Hematopoietic multipotent progenitor cell treated with erythropoietin and hydrocortisone succinate and interleukin-3 and kit ligand, for 15 days (in vitro differentiated cells): ENCODE results near the gene PDGFD.

ENCODE experiments used
- DNase-seq: peaks from one replicate; pipeline ENCODE4 v3.0.0-alpha.2; 2015; ENCODE audit warnings: low spot score

PDGFD gene

DNA sequence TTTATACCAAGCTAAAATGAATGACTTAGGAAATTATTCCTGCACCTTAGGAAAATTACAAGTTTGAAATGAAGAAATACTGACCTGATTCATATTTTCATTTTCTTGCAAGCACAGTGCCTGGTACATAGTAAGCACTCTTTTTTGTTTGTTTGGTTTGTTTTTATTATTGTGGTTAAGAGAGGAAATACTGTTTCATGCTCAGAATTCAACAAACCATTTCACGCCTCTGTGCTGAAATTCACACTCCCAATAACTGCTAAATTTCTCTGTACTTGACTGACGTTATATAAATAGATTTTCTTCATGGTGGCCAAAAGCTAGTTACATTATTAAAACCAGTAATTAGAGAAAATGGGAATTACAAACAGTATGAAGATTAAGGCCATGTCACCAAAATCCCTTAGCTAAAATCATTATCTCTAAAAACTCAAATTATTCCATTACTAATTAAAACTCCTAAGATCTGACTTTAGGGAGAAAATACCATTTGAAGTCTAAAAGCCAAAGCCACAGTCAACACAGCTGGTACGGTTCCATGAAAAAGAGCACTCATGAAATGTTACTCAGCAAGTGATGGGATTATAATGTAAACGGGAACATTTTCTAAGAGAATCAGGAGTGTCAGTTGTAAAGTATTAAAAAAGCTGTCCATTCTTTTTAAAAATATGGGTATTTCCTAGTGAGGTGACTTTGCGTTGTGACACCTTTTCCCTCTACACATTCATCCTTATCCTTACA is 205.3 kb downstream of the PDGFD start:
- DNase-seq = no peak

- DNase-seq = no peak
Measured at GRCh38 chr11:103953797-103954486, 210.0 kb downstream of the PDGFD start.

DNA sequence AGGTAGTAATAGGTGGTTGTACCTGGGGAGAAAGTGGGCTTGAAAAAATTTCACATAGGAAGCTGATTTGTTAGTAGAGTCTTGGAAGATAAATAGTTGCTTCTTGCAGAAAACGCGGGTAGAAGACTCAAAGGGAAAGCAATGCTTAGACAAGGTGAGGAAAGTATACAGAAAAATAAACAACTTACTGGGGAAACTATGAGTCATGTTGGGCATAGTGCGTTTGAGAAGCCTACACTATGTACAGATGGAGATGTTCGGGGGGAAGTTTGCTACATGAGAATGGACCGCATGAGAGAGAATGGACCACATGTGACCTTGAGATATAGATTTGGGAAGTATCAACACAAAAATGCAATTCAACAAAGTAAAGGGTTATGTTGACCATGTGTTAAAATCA is 214.2 kb downstream of the PDGFD start:
- DNase-seq = no peak

- no peak for DNase-seq
Measured at GRCh38 chr11:103948187-103948763, 215.7 kb downstream of the PDGFD start.

DNA sequence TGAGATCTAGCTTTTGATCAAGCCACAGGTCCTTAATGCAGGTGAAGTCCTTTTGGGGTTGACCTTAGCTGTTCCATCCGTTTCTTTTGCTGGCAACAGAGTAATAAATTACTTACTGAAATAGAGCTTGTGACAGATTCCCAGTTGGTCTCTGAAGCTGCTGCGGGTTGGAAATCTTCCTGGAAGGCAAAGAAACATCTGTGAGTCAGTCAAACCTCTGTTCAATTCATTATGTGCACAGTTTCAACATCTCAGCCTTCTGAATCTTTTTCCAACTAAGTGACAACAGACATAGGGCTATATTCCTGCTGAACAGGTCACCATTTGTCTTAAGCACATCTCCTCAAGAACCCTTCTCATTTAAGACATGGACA is 216.4 kb downstream of the PDGFD start:
- DNase-seq = no peak

GRCh38 chr11:103946793-103947545 is 217.0 kb downstream of the PDGFD start:
- no peak for DNase-seq

- no peak for DNase-seq
Measured at GRCh38 chr11:103944251-103944940, 219.6 kb downstream of the PDGFD start.

DNA sequence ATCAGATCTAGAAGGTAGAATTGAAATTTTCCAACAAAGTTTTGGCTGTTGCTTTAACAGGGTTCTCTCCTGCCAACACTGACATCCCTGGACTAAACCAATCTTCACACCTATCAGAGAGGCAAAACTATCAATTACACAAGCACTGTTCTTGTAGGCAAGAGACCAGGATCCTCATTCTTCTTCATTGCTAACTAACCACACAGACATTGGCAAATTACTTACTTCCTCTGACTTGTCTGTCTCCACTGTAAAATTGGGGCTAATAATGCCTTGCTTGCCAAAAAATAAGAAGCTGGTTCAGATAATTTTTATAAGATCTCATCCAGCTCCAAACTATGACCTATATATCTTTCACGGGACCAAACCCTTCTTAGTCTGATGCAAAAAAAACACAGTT is 221.3 kb downstream of the PDGFD start:
- DNase-seq = no peak

DNA sequence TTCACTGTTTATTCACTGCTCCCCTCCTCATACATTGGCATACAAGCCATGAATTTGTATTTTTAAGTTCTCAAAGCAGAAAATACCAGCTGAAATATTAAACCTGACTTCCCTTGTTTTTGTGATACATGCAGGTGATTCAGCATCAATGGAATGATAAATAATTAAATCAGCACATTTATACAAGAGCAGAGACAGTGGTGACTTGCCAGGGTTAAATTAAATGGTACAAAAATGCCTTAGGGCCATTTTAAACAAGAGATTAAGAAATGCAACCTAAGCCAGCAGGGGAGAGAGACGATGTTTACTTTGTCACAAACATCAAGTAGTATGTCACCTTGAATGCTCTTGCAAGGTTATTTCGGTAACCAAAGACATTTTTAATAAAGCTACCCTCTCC is 223.4 kb downstream of the PDGFD start:
- DNase-seq = no peak

GRCh38 chr11:103939694-103940093 is 224.3 kb downstream of the PDGFD start:
- no peak for DNase-seq

DNA sequence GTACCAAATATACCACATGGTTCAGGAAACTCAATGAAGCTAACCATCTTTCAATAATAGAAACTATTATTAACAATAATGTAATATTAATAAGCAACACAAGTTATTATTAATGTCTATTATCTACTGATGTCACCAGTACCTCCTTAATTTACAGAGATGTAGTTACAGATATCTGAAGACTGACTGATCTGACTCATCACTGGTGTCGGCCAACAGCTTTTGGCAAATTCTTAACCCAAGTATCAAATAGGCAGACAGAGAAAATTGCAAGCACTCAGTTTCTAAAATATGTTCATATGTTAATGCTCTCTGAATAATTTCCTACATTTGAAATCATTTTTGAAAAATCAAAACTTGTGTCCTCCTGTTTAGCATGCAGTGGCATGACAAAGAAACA is 227.9 kb downstream of the PDGFD start:
- DNase-seq = no peak

DNA sequence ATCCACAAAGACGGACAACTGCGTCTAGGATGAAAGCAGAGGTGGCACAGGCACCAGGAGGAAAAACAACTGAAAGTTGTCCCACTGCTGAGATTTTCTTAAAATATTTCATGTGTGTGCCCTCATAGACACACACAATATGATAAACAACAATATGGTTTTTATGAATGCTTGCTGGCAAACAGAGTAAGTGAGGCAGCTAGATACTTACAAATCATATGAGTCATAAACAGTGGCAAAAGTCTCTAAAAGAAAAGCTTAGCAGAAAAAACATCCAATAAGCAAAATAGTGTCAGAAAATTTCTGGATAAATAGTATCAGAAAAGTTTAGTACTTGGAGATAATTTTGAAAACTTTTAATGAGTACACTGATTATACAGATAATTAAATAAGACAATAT is 228.7 kb downstream of the PDGFD start:
- DNase-seq = no peak

DNA sequence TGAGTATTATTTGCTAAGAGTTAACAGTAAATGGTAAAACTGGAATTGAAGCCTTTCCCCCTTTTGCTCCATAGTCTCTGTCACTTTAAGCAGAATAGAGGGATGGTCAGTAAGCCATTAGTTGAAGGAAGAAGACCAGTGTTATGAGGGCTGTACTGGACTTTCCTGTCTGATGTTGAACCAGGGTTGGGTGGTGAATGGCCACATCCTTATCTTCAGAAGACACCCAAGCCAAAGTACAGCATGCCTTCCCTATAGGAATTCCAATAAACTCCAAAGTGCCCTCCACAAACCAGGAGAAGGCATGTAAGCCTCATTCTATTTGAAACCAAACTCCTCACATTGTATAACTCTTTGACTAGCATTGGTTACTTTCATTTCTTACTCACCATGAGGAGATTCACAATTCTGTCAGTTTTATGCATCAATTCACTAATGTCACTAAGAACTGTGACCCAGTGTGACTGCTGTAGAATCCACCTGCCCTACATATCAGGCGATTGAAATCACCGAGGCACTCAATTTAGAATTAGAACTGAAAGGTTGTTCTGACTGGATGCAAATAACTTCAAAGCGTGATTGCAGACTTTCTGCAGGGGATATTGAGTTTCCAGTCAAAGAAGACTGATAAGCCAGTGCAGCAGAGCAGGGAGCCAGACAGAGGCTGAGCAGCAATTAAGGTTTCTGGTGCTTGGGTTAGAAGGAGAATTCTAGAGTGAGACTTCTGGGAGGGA is 234.6 kb downstream of the PDGFD start:
- no peak for DNase-seq

GRCh38 chr11:103928802-103929161 is 235.2 kb downstream of the PDGFD start:
- no peak for DNase-seq

DNA sequence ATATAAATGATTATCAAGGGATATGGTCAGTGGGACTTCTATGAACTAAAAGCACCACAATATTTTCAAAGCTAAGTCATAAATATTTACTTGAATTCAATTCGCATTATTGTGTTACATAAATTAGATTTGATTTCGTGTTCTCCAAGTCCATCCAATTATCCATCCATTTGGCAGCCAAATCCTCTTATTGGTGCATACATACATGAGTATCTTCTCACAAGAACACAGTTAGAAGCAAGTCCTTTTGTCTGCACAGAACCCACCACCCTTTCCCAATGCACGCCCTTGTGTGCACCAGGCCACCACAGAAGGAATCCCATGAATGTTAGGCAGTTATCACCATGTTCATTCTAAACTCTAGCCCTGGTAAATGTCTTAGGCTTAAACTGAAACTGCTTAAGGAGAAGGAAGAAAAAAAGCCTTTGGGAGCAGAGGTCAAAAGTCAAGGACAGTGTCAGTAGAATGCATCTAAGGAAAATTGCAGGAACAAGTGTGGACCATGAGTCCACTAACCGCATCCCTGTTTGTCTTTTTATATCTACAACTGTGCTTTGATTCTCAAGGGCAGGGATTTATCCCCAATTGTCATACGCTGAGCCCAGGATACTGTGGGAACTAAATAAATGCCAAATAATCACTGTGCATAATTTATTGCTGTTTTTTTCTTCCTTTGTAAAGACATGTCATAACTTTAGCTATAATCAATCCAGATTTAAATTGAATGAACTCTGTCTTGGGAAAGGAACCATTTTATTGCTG is 235.7 kb downstream of the PDGFD start:
- no peak for DNase-seq

DNA sequence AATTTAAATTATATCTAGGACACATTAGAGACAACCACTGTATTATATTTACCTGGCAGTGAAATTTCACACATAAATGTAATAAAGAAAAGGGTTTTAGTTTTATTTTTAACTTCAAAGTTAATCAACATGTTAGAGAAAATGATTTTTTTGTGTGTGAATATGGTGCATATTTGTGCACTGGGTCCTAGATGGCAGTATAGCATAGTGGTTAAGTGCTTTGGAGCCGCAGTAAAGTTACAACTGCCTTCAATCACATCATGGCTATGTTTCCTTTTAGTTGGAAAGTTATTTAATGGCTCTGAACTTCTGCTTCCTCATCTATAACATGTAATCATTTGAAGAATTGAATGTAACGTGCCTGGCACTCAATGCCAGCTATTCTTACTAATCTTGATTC is 236.4 kb downstream of the PDGFD start:
- no peak for DNase-seq

DNA sequence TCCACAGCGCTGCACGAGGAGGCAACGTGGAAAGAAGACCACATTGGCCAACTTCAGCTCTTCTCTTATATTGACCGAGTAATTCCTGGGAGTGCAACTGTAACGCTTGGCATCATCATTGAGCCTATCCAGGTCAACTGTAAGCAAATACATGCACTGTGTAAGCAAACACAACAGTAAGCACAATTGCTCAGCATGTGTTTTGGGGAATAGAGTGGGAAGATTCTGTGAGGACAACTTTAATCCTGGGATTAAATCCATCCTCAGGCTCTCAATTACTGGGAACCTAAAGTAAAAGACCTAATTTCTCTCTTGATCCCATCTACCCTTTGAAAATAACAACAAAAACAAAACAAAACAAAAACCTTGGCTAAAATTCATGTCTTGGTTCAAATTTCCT is 237.0 kb downstream of the PDGFD start:
- DNase-seq = no peak

- no peak for DNase-seq
Measured at GRCh38 chr11:103924166-103925013, 239.6 kb downstream of the PDGFD start.

GRCh38 chr11:103923451-103923931 is 240.5 kb downstream of the PDGFD start:
- no peak for DNase-seq

GRCh38 chr11:103920933-103921332 is 243.0 kb downstream of the PDGFD start:
- no peak for DNase-seq
